ENCODE measurements around the gene ITGB6. TPM values are rescaled to one million over a fixed set of nuclear protein-coding genes. Genes with fewer than 3 reads are reported as not detected.
A peak's percentile ranks its signal among the peaks of the same experiment; 100 is the strongest.

Gene ITGB6
- total RNA-seq, 1 donor from 2014 or later, result not detected

GRCh38 chr2:160221391-160222276, 21.6 kb upstream of the ITGB6 start:
- no peak overlapping the region for H3K9ac ChIP-seq
- H2AFZ ChIP-seq (replicated peaks), result peak overlapping the region; percentile 67
- no peak for TF ChIP-seq EZH2 (IDR thresholded peaks at IDR 0.05)
- no peak for TF ChIP-seq EZH2phosphoT487 (IDR thresholded peaks at IDR 0.05)
- no peak for TF ChIP-seq CTCF (IDR thresholded peaks at IDR 0.05)
- Mint-ChIP-seq H3K9me3 (peaks cover 3% of the 10 kb centered on the region), H3K27ac (peak overlapping the region; percentile 80), H3K36me3 (no peaks in the 10 kb centered on the region), H3K27me3 (ENCODE audit: insufficient read depth, low read depth) (peaks cover 7% of the 10 kb centered on the region), H3K4me3 (no peak overlapping the region), H3K4me1 (peaks cover 20% of the 10 kb centered on the region)
- H3K4me3 ChIP-seq, result no peak overlapping the region
- no peaks in the 10 kb centered on the region for H3K36me3 ChIP-seq
- DNase-seq (ENCODE audit: low spot score), result no peak
- no peaks in the 10 kb centered on the region for H3K9me3 ChIP-seq (ENCODE audit: low read depth)
- H3K27ac ChIP-seq, result no peak overlapping the region
- no peak overlapping the region for H3K4me2 ChIP-seq
- peaks cover 11% of the 10 kb centered on the region for H3K4me1 ChIP-seq
- H3K79me2 ChIP-seq (ENCODE audit: low read depth), result no peaks in the 10 kb centered on the region
- H3F3A ChIP-seq (ENCODE audit: low read depth), result no peaks in the 10 kb centered on the region
- no peaks in the 10 kb centered on the region for H4K20me1 ChIP-seq (ENCODE audit: low read depth)
- H3K27me3 ChIP-seq, result no peaks in the 10 kb centered on the region

- H3K36me3 ChIP-seq, result no peaks in the 10 kb centered on the region
- peaks cover 11% of the 10 kb centered on the region for H3K4me1 ChIP-seq
- no peak overlapping the region for H3K4me2 ChIP-seq
- no peak overlapping the region for H3K4me3 Mint-ChIP-seq
- H3K9me3 ChIP-seq (ENCODE audit: low read depth), result no peaks in the 10 kb centered on the region
- H3K27ac Mint-ChIP-seq, result no peak overlapping the region
- H3K9me3 Mint-ChIP-seq, result peaks cover 3% of the 10 kb centered on the region
- H3K27me3 ChIP-seq, result no peaks in the 10 kb centered on the region
- no peak overlapping the region for H3K4me3 ChIP-seq
- DNase-seq (ENCODE audit: low spot score), result no peak
- no peaks in the 10 kb centered on the region for H3K79me2 ChIP-seq (ENCODE audit: low read depth)
- H3K4me1 Mint-ChIP-seq, result peaks cover 18% of the 10 kb centered on the region
- no peak overlapping the region for H3K27ac ChIP-seq
- H2AFZ ChIP-seq (replicated peaks), result no peak overlapping the region
- peaks cover 7% of the 10 kb centered on the region for H3K27me3 Mint-ChIP-seq (ENCODE audit: insufficient read depth, low read depth)
- no peaks in the 10 kb centered on the region for H4K20me1 ChIP-seq (ENCODE audit: low read depth)
- H3K9ac ChIP-seq, result no peak overlapping the region
- no peaks in the 10 kb centered on the region for H3F3A ChIP-seq (ENCODE audit: low read depth)
- no peak for TF ChIP-seq EZH2phosphoT487 (IDR thresholded peaks at IDR 0.05)
- no peak for TF ChIP-seq CTCF (IDR thresholded peaks at IDR 0.05)
- TF ChIP-seq EZH2 (IDR thresholded peaks at IDR 0.05), result no peak
- H3K36me3 Mint-ChIP-seq, result no peaks in the 10 kb centered on the region
These were observed 20.5 kb upstream of the ITGB6 start for GRCh38 chr2:160220545-160221009.

- H3K9ac ChIP-seq, result no peak overlapping the region
- no peak overlapping the region for H2AFZ ChIP-seq (replicated peaks)
- H3K9me3 ChIP-seq (ENCODE audit: low read depth), result no peaks in the 10 kb centered on the region
- no peaks in the 10 kb centered on the region for H3K79me2 ChIP-seq (ENCODE audit: low read depth)
- Mint-ChIP-seq H3K36me3 (no peaks in the 10 kb centered on the region), H3K4me3 (no peak overlapping the region), H3K4me1 (peaks cover 18% of the 10 kb centered on the region), H3K27ac (peak overlapping the region; percentile 0), H3K9me3 (peaks cover 3% of the 10 kb centered on the region), H3K27me3 (ENCODE audit: insufficient read depth, low read depth) (peaks cover 7% of the 10 kb centered on the region)
- TF ChIP-seq EZH2 (IDR thresholded peaks at IDR 0.05) (no peak), EZH2phosphoT487 (IDR thresholded peaks at IDR 0.05) (no peak), CTCF (IDR thresholded peaks at IDR 0.05) (no peak)
- no peak overlapping the region for H3K4me3 ChIP-seq
- DNase-seq (ENCODE audit: low spot score), result no peak
- H3K4me1 ChIP-seq, result peaks cover 11% of the 10 kb centered on the region
- H3K4me2 ChIP-seq, result no peak overlapping the region
- no peaks in the 10 kb centered on the region for H4K20me1 ChIP-seq (ENCODE audit: low read depth)
- H3F3A ChIP-seq (ENCODE audit: low read depth), result no peaks in the 10 kb centered on the region
- H3K36me3 ChIP-seq, result no peaks in the 10 kb centered on the region
- no peaks in the 10 kb centered on the region for H3K27me3 ChIP-seq
- H3K27ac ChIP-seq, result no peak overlapping the region
These were observed 20.0 kb upstream of the ITGB6 start for GRCh38 chr2:160220026-160220425.

Measured in neural progenitor cell (in vitro differentiated cells).